ENCODE results near the gene UBE2F.
"Not testable (repeated sequence)": the region's sequence is repeated elsewhere in the genome, so short reads cannot be mapped to it uniquely, and the experiment has no call there.

UBE2F gene

GRCh38 chr2:237946423-237946822 lies 20.4 kb upstream of the UBE2F start:
- DNase-seq: no peak

DNA sequence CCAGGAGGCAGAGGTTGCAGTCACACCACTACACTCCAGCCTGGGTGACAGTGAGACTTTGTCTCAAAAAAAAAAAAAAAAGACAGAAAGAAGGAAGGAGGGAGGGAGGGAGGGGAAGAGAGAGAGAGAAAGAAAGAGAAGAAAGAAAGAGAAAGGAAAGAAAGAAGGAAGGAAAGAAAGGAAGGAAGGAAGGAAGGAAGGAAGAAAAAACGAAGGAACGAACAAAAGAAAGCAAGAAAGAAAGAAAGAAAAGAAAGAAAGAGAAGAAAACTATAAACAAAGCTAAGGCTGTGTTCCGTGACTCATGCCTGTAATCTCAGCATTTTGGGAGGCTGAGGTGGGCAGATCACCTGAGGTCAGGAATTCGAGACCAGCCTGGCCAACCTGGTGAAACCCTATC lies 15.5 kb upstream of the UBE2F start:
- not testable (repeated sequence) for DNase-seq

DNA sequence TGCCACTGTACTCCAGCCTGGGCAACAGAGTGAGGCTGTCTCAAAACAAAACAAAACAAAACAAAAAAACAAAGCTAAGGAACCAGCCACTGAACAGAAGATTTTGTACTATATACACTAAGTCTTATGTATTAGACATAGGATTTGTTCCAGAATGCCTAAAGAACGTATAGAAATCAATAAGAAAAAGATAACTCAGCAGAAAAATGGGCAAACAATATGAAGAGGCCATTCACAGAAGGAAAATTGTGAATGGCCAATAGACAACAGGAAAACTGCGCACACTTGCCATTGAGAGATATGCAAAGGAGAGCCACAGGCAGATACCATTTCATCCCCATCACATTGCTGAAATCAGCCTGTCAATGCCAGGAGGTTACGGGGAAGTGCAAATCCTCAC lies 14.9 kb upstream of the UBE2F start:
- DNase-seq: no peak

DNA sequence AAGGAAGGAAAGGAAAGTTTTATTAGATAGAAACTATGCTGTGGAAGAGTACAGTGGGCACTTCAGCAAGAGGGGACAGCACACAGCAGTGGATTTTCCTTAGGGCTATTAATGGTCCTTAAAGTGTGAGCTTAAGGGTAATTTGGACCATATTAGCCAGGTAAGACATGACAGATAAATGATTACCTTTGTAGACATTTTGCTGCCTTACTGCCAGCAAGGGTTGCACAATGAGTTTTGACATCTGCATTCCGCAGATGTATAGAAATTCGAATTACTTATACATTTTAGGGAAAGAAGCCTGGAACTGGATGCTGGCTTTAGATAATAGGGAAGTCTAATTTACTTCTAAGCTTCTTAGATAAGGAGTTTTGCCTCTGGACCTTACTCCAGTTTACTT lies 14.0 kb upstream of the UBE2F start:
- DNase-seq: no peak

DNA sequence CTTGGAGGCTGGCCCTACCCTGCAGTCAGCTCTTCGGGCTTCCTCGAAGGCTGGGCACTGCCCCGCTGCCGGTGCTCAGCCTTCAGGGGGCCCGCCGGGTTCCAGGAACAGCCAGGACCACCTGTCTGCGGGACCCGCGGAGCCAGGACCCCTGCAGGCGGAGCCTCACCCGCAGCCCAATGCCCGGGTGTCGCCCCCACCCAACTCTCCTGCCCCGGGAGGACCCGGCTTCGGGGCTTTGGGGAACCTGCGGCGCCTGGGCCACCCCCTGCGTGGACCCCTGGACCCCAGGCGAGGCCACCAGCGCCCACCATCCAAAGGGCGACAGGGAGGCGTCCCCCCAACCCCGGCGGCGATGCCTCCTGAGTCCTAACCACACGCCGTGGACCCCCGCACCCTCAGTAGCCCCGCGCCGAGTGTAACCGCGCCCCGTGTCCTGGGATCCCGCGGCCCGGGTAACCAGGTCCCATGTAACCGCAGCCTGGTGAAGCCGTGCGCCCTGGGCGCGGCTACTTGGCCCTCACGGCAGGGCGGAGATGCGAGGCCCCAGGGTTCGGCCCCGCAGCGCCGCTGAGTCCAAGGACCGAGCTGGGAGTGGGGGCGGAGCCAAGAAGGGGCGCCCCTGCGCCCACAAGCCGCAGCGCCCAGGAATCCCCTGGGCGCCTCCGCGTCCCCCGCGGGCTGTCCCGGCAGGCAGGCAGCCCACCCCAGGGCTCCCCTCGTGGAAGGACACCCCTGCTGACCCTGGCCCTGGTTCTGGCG lies 11.0 kb upstream of the UBE2F start:
- DNase-seq: no peak

GRCh38 chr2:237956402-237956736 lies 10.4 kb upstream of the UBE2F start:
- DNase-seq: no peak

DNA sequence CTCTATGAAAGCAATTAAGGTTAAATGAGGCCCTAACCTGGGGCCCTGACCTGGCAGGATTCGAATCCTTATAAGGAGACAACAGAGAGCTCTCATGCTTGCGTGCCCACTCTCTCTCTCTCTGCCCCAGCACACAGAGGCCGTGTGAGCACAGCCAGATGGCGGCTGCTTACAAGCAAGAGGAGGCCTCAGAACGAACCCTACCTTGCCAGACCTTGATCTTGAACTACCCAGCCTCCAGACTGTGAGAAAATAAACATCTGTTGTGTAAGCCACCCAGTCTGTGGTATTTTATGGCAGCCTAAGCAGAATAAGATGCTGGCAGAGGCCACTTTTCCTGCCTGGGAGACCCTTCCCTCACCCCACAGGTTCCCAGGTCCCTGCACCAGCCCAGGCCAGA lies 5.2 kb upstream of the UBE2F start:
- no peak for DNase-seq

DNA sequence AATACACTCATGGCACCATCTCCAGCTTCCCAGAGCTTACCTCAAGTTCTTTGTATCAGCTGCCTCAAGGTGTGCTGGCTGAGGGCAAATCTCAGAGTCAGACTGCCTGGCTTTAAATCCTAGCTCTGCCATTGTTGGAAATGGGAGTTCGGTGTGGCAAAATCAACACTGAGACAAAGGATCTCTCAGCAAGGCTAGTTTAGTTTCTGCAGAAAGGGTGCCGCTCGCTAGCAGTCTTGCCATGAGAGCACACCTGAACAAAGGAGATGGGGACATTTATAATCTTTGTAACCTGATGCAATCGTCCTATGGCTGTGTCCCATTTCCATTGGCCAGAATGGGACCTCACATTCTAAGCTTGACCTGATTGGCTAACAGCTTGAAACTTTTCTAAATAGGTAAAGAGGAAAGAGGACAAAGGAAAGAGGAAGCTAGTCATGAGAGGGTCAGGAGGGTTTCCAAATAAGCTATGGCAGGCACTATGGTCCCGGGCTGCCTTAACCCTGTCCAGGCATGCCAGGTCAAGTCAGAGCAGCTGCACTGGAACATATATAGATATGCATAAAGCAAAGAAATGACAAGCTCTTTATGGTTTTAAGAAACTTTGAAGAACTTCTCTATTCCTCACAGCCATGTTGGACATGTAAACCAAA lies 4.3 kb upstream of the UBE2F start:
- DNase-seq: no peak

DNA sequence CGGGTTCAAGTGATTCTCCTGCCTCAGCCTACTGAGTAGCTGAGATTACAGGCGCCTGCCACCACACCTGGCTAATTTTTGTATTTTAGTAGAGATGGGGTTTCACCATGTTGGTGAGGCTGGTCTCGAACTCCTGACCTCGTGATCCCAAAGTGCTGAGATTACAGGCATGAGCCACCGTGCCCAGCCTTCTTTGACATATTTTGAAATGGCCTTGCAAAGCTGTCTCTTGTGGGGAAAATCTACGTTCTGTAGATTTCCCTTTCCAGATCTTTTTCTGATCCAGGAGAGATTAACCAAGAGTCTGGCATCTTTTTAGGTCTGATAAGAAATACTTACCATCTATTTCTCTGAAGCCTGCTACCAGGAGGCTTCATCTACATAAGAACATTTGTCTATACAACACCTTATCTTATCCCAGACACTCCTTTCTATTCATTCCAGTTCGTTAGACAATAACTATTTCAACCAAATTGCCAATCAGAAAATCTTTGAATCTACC lies 3.3 kb upstream of the UBE2F start:
- not testable (repeated sequence) for DNase-seq

DNA sequence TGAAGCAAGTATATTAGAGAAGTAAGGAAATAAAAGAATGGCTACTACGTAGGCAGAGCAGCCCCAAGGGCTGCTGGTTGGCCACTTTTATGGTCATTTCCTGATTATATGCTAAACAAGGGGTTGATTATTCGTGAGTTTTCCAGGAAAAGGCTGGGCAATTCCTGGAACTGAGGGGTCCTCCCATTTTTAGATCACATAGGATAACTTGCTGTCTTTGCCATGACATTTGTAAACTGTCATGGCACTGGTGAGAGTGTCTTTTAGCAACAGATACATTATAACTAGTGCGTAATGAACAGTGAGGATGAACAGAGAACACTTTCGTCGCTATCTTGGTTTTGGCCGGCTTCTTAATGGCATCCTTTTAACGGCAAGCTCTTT lies 2.6 kb upstream of the UBE2F start:
- DNase-seq: no peak

- no peak for DNase-seq
Observed at GRCh38 chr2:237964578-237965404, 2.0 kb upstream of the UBE2F start.

GRCh38 chr2:237965844-237966243 lies 970 bp upstream of the UBE2F start:
- DNase-seq: not testable (repeated sequence)

DNA sequence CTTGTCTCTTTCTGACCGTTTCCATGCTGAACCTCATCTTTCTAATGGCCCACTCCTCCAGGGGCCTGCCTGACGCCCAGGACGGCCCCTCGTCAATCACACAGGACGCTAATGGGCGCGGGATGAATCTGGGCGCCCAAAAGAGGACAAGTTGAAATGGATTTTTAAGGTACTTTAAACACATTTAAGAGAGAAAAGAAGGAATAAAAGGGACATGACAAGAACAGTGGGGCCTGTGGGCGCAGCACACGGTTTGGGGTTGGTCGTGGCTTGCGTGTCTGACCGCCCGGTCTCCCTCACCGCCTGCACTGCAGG lies 607 bp upstream of the UBE2F start:
- no peak for DNase-seq

DNA sequence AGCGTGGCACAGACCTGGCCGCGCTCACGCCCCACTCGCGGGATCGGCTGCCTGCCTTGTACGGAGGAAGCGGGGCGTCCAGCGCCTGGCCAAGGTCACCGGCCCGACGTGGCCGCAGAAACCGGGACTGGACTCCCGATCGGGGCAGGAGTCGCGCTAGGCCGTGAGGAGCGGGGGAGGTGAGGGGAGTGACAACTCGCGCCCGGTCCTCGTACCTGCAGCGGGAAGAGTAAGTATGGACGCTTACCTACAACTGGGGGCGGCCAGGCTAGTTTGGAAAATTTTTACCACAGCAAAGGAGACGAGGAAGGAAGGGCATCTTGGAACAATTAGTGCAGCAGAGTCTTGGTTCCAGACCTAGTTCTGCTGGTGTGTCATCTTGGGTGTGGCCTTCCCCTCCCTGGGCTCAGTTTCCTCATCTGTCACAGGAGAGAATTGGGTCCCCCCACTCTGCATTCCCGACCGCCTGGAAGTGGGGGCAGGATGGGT lies 693 bp downstream of the UBE2F start:
- DNase-seq: peak; percentile 1

DNA sequence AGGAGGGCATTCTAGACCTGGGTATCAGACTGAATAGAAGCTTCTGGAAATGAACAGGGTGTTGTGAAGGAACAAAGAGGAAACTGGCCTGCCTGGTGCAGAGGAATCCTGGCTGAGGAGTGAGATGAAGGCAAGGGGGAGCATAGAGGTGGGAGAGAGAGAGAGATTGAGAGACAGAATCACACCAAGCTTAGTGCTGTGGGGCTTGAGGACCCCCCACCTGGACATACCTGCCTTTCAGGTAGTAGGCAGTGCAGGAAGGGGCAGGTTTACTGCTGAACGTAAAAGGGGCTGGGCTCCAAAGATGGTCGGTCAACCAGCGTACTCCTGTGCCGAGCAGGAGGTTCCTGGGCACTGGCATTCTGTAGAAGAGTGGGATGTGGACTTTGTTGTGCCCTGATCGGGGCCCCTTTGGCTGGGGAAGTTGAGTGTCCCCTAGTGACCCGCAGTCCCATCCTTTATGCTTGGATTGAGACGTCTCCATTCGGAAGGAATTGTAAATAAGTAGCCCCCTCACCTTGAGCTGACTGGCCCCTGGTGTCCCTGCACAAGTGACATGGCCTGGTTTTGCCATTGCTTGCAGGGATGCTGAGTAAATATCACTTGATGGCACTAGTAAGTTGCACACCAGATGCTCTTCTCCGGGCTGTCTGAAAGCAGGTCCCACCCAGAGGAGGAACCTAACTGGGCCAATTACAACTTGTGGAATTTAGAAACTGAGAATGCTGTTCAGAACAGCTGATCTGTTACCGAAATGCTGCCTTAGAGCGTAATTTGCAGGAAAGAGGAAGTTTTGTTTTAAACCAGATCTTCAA lies 1.4 kb downstream of the UBE2F start:
- DNase-seq: no peak

DNA sequence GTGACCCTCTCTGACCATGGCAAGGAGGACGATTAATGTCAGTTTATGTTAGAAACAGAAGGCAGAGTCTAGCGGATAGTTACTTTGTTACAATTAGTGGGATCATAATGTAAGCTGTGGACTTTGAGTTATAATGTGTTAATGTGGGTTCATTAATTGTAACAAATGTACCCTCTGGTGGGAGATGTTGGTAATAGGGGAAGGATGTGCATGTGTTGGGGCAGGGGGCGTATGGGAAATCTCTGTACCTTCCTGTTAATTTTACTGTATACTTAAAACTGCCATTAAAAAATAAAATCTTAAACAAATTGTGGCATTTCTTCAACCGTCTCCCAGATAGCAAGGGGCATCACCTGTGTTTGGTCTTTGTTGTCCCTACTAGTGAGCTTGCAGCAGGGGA lies 4.8 kb downstream of the UBE2F start:
- no peak for DNase-seq

DNA sequence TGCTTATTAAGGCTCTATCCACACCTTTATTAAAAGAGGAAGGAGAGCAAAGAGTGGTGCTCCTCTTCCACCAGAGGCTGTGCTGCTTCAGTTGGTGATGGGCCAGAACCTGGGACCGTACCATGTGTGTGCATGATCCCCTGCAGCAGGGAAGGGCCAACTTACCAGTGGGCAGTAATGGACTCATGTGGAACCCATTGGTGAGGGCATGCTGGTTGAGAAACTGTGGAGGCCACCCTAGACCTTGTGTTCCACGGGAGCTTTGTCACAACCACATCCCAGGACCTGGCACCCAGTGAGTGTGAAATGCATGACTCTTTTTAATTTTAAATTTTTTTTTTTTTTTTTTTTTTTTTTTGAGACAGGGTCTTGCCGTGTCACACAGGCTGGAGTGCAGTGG lies 5.4 kb downstream of the UBE2F start:
- no peak for DNase-seq

DNA sequence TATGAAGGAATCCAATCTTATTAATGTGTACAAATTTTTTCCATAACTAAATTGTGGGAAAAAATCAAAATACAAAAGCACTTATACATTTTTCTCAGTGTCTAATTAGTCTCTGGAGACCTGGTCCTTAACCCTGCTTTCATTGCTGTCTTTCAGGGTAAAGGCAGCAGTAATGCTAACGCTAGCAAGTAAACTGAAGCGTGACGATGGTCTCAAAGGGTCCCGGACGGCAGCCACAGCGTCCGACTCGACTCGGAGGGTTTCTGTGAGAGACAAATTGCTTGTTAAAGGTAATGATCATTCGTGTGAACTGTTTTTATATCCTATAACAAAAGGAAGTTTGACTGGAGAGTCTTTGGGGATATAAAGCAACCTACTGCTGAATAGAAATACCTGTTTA lies 6.1 kb downstream of the UBE2F start:
- DNase-seq: no peak

GRCh38 chr2:237977380-237977779 lies 10.6 kb downstream of the UBE2F start:
- no peak for DNase-seq

DNA sequence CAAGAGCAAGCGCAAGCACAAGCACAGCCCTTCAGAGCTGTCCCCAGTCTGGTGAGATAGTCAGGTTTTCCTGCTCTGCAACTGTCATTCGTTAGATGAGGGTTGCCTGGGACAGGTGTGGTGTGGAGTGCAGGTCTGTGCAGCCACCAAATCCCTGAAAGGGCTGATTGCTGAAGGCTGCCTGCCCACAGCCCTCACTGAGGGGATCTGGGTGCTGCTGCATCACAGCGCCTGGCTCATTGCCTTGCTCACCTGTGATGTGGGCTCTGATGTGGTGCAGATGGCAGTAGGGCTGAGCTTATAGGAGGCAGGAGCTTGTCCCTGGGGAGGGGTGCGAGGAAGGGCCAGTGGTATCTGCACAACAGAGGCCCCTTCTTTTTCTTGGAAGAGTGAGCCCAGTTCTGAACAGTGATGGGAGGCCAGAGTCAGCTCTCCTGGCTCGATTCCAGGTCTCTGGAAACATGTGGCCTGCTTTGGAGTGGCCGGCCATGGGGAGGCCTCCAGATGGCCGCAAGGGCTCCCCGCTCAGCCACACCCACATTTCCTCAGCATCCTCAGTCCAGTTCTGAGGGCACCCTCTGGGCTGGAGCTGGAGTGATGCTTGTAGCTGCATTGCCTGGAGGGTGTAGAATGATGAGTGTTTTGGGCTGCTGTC lies 11.4 kb downstream of the UBE2F start:
- no peak for DNase-seq

DNA sequence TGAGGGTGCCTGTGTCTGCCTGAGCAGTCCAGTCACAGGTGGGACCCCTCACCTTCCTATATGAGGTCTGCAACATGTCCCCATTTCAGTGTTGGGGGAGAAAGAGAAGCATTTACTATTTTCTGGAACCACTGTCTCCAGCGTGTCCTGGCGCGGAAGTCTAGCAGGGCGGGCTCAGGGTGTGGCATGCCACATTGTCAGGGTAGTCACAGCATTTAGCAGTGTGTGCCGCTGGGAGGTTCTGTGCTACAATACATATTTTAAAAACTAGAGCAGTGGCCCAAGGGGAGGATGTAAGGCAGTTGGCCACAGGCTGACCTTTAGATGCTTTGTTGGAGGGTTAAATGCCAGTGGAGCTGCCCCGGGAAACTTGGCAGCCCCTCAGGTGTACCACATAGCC lies 12.5 kb downstream of the UBE2F start:
- no peak for DNase-seq

GRCh38 chr2:237980087-237980486 lies 13.3 kb downstream of the UBE2F start:
- DNase-seq: no peak

- no peak for DNase-seq
Observed at GRCh38 chr2:237980751-237981150, 13.9 kb downstream of the UBE2F start.
